ENCODE data around the gene NBPF20.
"Not testable (repeated sequence)": the region's sequence is repeated elsewhere in the genome, so short reads cannot be mapped to it uniquely, and the experiment has no call there.

- not testable (repeated sequence) for TF ChIP-seq CTCF (IDR thresholded peaks at IDR 0.05); POLR2A (IDR thresholded peaks at IDR 0.05); POLR2AphosphoS5 (IDR thresholded peaks at IDR 0.05); EP300 (IDR thresholded peaks at IDR 0.05; ENCODE audit: low read depth)
These were observed 10.3 kb downstream of the NBPF20 start for GRCh38 chr1:145415149-145415548.

All from transverse colon (tissue), 4 donors.